Naive thymus-derived CD4-positive, alpha-beta T cell (primary cell): ENCODE data around the gene LMO2. TPM values are rescaled to one million over a fixed set of nuclear protein-coding genes. Genes with fewer than 3 reads are reported as not detected.
A peak's percentile ranks its signal among the peaks of the same experiment; 100 is the strongest.

Source experiments
- ATAC-seq: fragments of 150-1000 bp; cut with Tn5 transposase; 2 replicates; pipeline ENCODE4 v1.10.0; 2021; ENCODE audit warnings: mild to moderate bottlenecking, moderate library complexity
- CTCF ChIA-PET: fragments of 350-600 bp; sonication (Branson Sonifier 250); formaldehyde crosslinking; loops from one replicate; lab custom pipeline; 2021; ENCODE audit warnings: antibody characterized with exemption; lab: Charles Lee
- POLR2A ChIA-PET: fragments of 350-600 bp; sonication (Branson Sonifier 250); formaldehyde crosslinking; loops from one replicate; lab custom pipeline; 2021; ENCODE audit warnings: antibody characterized with exemption, inconsistent platforms; lab: Charles Lee
- DNase-seq, 9 donors: peaks; one replicate each; pipeline versions ENCODE4 v3.0.0 to v3.0.0-alpha.2; 2020 to 2022; ENCODE audit warnings: mixed read lengths in 1 of 9
- H3K27ac ChIP-seq: one replicate; pipeline ENCODE4 v1.7.0; 2013; ENCODE audit warnings: mild to moderate bottlenecking, low read depth, low read length, moderate library complexity
- H3K27me3 ChIP-seq, 2 donors: one replicate each; pipeline ENCODE4 v1.7.0; 2013; ENCODE audit warnings: low read length in 2 of 2, mild to moderate bottlenecking in 2 of 2, moderate library complexity in 2 of 2; ENCODE audit not compliant: control insufficient read depth in 2 of 2, insufficient read depth in 2 of 2
- H3K36me3 ChIP-seq, 3 experiments: 1 replicate in 2 of 3; 2 replicates in 1 of 3; pipeline ENCODE4 v1.7.0; 2013; ENCODE audit warnings: low read length in 3 of 3, mild to moderate bottlenecking in 3 of 3, moderate library complexity in 1 of 3; ENCODE audit not compliant: insufficient read depth in 3 of 3, control insufficient read depth in 2 of 3
- H3K4me1 ChIP-seq, 2 donors: one replicate each; pipeline ENCODE4 v1.7.0; 2013; ENCODE audit warnings: low read length in 2 of 2, mild to moderate bottlenecking in 2 of 2, moderate library complexity in 1 of 2; ENCODE audit not compliant: control insufficient read depth in 2 of 2, insufficient read depth in 2 of 2
- H3K4me3 ChIP-seq: 2 replicates; pipeline ENCODE4 v1.7.0; 2013; ENCODE audit warnings: mild to moderate bottlenecking, low read length
- H3K9me3 ChIP-seq, 3 experiments: 1 replicate in 2 of 3; 2 replicates in 1 of 3; pipeline ENCODE4 v1.7.0; 2013; ENCODE audit warnings: low read length in 3 of 3; ENCODE audit not compliant: control insufficient read depth in 2 of 3
- H3K27ac Mint-ChIP-seq, 9 donors: one replicate each; pipeline ENCODE4 v1.8.0; 2020 to 2022; ENCODE audit warnings: mixed read lengths in 9 of 9, mild to moderate bottlenecking in 8 of 9, moderate library complexity in 5 of 9, inconsistent platforms in 2 of 9
- H3K27me3 Mint-ChIP-seq, 5 donors: one replicate each; pipeline ENCODE4 v1.8.0; 2021 to 2022; ENCODE audit warnings: mixed read lengths in 5 of 5, mild to moderate bottlenecking in 1 of 5
- H3K36me3 Mint-ChIP-seq, 5 donors: one replicate each; pipeline ENCODE4 v1.8.0; 2020 to 2022; ENCODE audit warnings: mixed read lengths in 5 of 5, mild to moderate bottlenecking in 3 of 5, inconsistent platforms in 1 of 5
- H3K4me1 Mint-ChIP-seq, 7 donors: one replicate each; pipeline ENCODE4 v1.8.0; 2020 to 2022; ENCODE audit warnings: mixed read lengths in 7 of 7, mild to moderate bottlenecking in 3 of 7, inconsistent platforms in 1 of 7
- H3K4me3 Mint-ChIP-seq, 10 donors: one replicate each; pipeline ENCODE4 v1.8.0; 2020 to 2022; ENCODE audit warnings: mild to moderate bottlenecking in 10 of 10, mixed read lengths in 10 of 10, moderate library complexity in 6 of 10, inconsistent platforms in 2 of 10
- H3K9me3 Mint-ChIP-seq, 11 donors: one replicate each; pipeline ENCODE4 v1.8.0; 2020 to 2022; ENCODE audit warnings: mixed read lengths in 11 of 11, mild to moderate bottlenecking in 4 of 11, inconsistent platforms in 1 of 11, moderate library complexity in 1 of 11
- intact Hi-C, 2 donors: fragments of 100-400 bp; cut with micrococcal nuclease; formaldehyde crosslinking; loops; one replicate each; pipeline ENCODE4 v1.15.1; 2023
- polyA plus RNA-seq, 2 donors: library from polyadenylated mRNA; unstranded; fragments of 300-500 nt; fragmentation: Illumina TruSeq; gene quantifications; one replicate each; pipeline ENCODE4 v1.2.3, GENCODE V29; 2021
- total RNA-seq, 6 experiments: library from RNA in 5 of 6; stranded (reverse) in 5 of 6; gene quantifications; 1 replicate in 5 of 6; 2 replicates in 1 of 6; pipeline ENCODE4 v1.2.3 and lab custom pipeline; 2021 to 2026

Gene LMO2
- total RNA-seq, result 10 to 100 TPM in 1 of 5 experiments, 1 to 10 TPM in 1, under 1 TPM in 2, not detected in 1; 0.73 to 40.4 (median 2.6) TPM
- polyA plus RNA-seq, result under 1 TPM in 1 of 2 donors, not detected in 1; 0.26 TPM
- not detected for total RNA-seq (lab: John Stamatoyannopoulos, UW)

- Histone ChIP-seq H3K4me3 (no peak within 1 kb of the TSS), H3K36me3 (no peaks in the 10 kb centered on the region), H3K27ac (no peak within 1 kb of the TSS), H3K4me1 (peaks cover 18 to 20% of the 10 kb centered on the region in 2 donors), H3K9me3 (no peaks in the 10 kb centered on the region), H3K27me3 (no peaks in the 10 kb centered on the region)
- ATAC-seq, result peak; percentile 2
- DNase-seq, result no peak
- Mint-ChIP-seq H3K4me1 (peaks cover 21 to 40% (median 27%) of the 10 kb centered on the region in 7 donors), H3K27me3 (peaks cover 43 to 83% (median 59%) of the 10 kb centered on the region in 5 donors), H3K9me3 (peaks cover 0 to 4% (median 0%) of the 10 kb centered on the region in 11 donors), H3K36me3 (no peaks in the 10 kb centered on the region), H3K27ac (peak within 1 kb of the TSS in 2 of 9 donors; percentile 65 to 74), H3K4me3 (peak within 1 kb of the TSS in 8 of 10 donors; percentile 12 to 89 (median 80))
- POLR2A ChIA-PET, result interaction anchor here (0.5 kb wide), 1 partner anchor 1120 kb away, joined by 3 read pairs; no protein-coding TSS in a partner anchor
- CTCF ChIA-PET, result no interaction called here
- intact Hi-C loops, result loop anchor here (2.0 to 5.0 kb wide), 3 partner anchors 23 to 760 kb away; no protein-coding TSS in a partner anchor
Observed at GRCh38 chr11:33891714-33892327, at the start of gene LMO2. TSS of gene LMO2 (minus strand) at chr11:33892076. CDS start at chr11:33869716, 22,360 bp downstream.

GRCh38 chr11:33940538-33940815 is 48.6 kb upstream of the LMO2 start:
- Histone ChIP-seq H3K27ac (no peak overlapping the region), H3K4me1 (no peaks in the 10 kb centered on the region), H3K36me3 (no peaks in the 10 kb centered on the region), H3K27me3 (no peaks in the 10 kb centered on the region), H3K9me3 (no peaks in the 10 kb centered on the region), H3K4me3 (no peak overlapping the region)
- no peak overlapping the region for H3K27ac Mint-ChIP-seq
- H3K27me3 Mint-ChIP-seq, result peaks cover 0 to 8% (median 4%) of the 10 kb centered on the region in 5 donors
- intact Hi-C loops, result no loop called here
- DNase-seq, result no peak
- no peaks in the 10 kb centered on the region for H3K36me3 Mint-ChIP-seq
- peaks cover 0 to 3% (median 0%) of the 10 kb centered on the region in 7 donors for H3K4me1 Mint-ChIP-seq
- ChIA-PET CTCF (no interaction called here), POLR2A (no interaction called here)
- no peak for ATAC-seq
- H3K9me3 Mint-ChIP-seq, result no peaks in the 10 kb centered on the region
- H3K4me3 Mint-ChIP-seq, result no peak overlapping the region

DNA sequence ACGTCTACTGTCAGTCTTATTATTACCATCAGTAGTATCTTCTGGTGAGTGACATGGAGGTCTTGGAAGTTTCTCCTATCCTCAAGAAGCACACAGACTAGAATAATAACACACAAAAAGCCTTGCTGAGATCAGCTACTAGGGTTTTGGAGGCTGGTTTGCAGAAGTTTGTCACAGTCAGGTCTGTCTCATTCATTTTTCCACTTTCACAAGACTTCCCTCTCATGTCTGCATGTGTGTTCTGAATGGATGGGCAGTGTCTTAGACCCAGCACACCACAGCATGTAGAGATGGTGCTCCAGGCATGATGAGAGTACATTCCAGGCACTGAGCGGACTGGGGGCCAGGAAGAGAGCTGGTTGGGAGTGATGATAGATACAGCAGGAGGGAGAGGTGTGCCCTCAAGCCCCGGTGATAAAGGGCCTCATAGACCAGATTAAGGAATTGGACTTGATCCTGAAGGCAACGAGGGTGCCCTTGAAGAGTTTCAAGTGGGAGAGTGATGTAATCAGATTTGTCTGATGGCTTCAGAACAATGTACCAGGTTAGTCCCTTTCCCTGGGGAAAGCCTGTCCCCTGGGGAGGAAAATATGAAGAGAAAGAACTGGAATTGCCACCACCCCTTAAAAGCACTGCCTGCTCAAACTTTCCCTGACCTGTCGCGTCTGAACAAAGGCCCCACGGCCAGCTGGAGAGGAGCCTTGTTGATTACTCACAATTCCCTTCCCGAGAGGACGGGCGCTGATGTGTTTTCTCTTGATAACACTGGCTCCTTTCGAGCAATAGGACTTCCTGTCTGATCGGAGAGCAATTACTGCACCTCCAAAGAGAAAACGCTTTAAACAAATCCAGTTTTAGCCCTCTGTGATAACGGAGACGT is 45.1 kb upstream of the LMO2 start:
- no peak overlapping the region for H3K4me3 ChIP-seq
- no peaks in the 10 kb centered on the region for H3K9me3 ChIP-seq
- H3K27me3 Mint-ChIP-seq, result peaks cover 0 to 9% (median 4%) of the 10 kb centered on the region in 5 donors
- H3K27ac ChIP-seq, result no peak overlapping the region
- no peaks in the 10 kb centered on the region for H3K4me1 ChIP-seq
- no peak for DNase-seq
- H3K4me1 Mint-ChIP-seq, result peaks cover 0 to 9% (median 0%) of the 10 kb centered on the region in 7 donors
- ChIA-PET CTCF (no interaction called here), POLR2A (no interaction called here)
- no peaks in the 10 kb centered on the region for H3K27me3 ChIP-seq
- no peak overlapping the region for H3K4me3 Mint-ChIP-seq
- ATAC-seq, result no peak
- intact Hi-C loops, result no loop called here
- H3K36me3 ChIP-seq, result no peaks in the 10 kb centered on the region
- no peak overlapping the region for H3K27ac Mint-ChIP-seq
- H3K9me3 Mint-ChIP-seq, result peaks cover 0 to 15% (median 8%) of the 10 kb centered on the region in 11 donors
- peaks cover 0 to 5% (median 0%) of the 10 kb centered on the region in 5 donors for H3K36me3 Mint-ChIP-seq

- H3K4me3 ChIP-seq, result no peak overlapping the region
- Mint-ChIP-seq H3K4me3 (no peak overlapping the region), H3K9me3 (peaks cover 0 to 24% (median 11%) of the 10 kb centered on the region in 11 donors), H3K4me1 (peaks cover 0 to 10% (median 0%) of the 10 kb centered on the region in 7 donors), H3K36me3 (peaks cover 0 to 8% (median 0%) of the 10 kb centered on the region in 5 donors), H3K27me3 (peaks cover 0 to 11% (median 4%) of the 10 kb centered on the region in 5 donors), H3K27ac (no peak overlapping the region)
- ChIA-PET CTCF (no interaction called here), POLR2A (no interaction called here)
- intact Hi-C loops, result no loop called here
- no peaks in the 10 kb centered on the region for H3K9me3 ChIP-seq
- ATAC-seq (no peak), DNase-seq (no peak)
- no peaks in the 10 kb centered on the region for H3K36me3 ChIP-seq
- H3K4me1 ChIP-seq, result no peaks in the 10 kb centered on the region
- no peak overlapping the region for H3K27ac ChIP-seq
- H3K27me3 ChIP-seq, result no peaks in the 10 kb centered on the region
Observed at GRCh38 chr11:33935461-33936456, 43.9 kb upstream of the LMO2 start.

- CTCF ChIA-PET, result no interaction called here
Observed at GRCh38 chr11:33935005-33935404, 43.1 kb upstream of the LMO2 start.

GRCh38 chr11:33934450-33934849 is 42.6 kb upstream of the LMO2 start:
- Mint-ChIP-seq H3K27me3 (peaks cover 0 to 11% (median 4%) of the 10 kb centered on the region in 5 donors), H3K4me3 (no peak overlapping the region), H3K4me1 (peaks cover 0 to 13% (median 4%) of the 10 kb centered on the region in 7 donors), H3K27ac (no peak overlapping the region), H3K9me3 (peaks cover 0 to 24% (median 11%) of the 10 kb centered on the region in 11 donors), H3K36me3 (peaks cover 0 to 8% (median 0%) of the 10 kb centered on the region in 5 donors)
- POLR2A ChIA-PET, result no interaction called here
- H3K9me3 ChIP-seq, result no peaks in the 10 kb centered on the region
- H3K27me3 ChIP-seq, result no peaks in the 10 kb centered on the region
- no peak overlapping the region for H3K4me3 ChIP-seq
- no peaks in the 10 kb centered on the region for H3K4me1 ChIP-seq
- H3K36me3 ChIP-seq, result no peaks in the 10 kb centered on the region
- ATAC-seq, result no peak
- no peak overlapping the region for H3K27ac ChIP-seq
- CTCF ChIA-PET, result no interaction called here
- intact Hi-C loops, result no loop called here
- no peak for DNase-seq

More at GRCh38 chr11:33935005-33935404, 43.1 kb upstream of the LMO2 start:
- Mint-ChIP-seq H3K27me3 (peaks cover 0 to 11% (median 4%) of the 10 kb centered on the region in 5 donors), H3K9me3 (peaks cover 0 to 24% (median 11%) of the 10 kb centered on the region in 11 donors), H3K4me1 (peaks cover 0 to 12% (median 3%) of the 10 kb centered on the region in 7 donors), H3K27ac (no peak overlapping the region), H3K4me3 (no peak overlapping the region), H3K36me3 (peaks cover 0 to 8% (median 0%) of the 10 kb centered on the region in 5 donors)
- no peak overlapping the region for H3K27ac ChIP-seq
- no peaks in the 10 kb centered on the region for H3K27me3 ChIP-seq
- H3K36me3 ChIP-seq, result no peaks in the 10 kb centered on the region
- POLR2A ChIA-PET, result no interaction called here
- no peak for ATAC-seq
- no peak overlapping the region for H3K4me3 ChIP-seq
- no peaks in the 10 kb centered on the region for H3K9me3 ChIP-seq
- no peaks in the 10 kb centered on the region for H3K4me1 ChIP-seq
- intact Hi-C loops, result no loop called here
- no peak for DNase-seq
